Subcutaneous abdominal adipose tissue (tissue), 5 donors: ENCODE data around the gene TRIM32.
A peak's percentile ranks its signal among the peaks of the same experiment; 100 is the strongest.

ENCODE experiments used
- H3K27ac ChIP-seq: one replicate; pipeline ENCODE4 v1.7.0; 2013; ENCODE audit warnings: low read depth, mild to moderate bottlenecking, inconsistent platforms, low read length, moderate library complexity
- H3K27me3 ChIP-seq, 5 donors: one replicate each; pipeline ENCODE4 v1.7.0; 2013; ENCODE audit warnings: low read length in 5 of 5, inconsistent platforms in 1 of 5; ENCODE audit not compliant: control insufficient read depth in 5 of 5, insufficient read depth in 4 of 5
- H3K36me3 ChIP-seq, 5 donors: one replicate each; pipeline ENCODE4 v1.7.0; 2013; ENCODE audit warnings: low read length in 5 of 5; ENCODE audit not compliant: control insufficient read depth in 5 of 5, insufficient read depth in 5 of 5
- H3K4me1 ChIP-seq, 5 donors: one replicate each; pipeline ENCODE4 v1.7.0; 2013; ENCODE audit warnings: low read length in 5 of 5, mild to moderate bottlenecking in 3 of 5, moderate library complexity in 1 of 5; ENCODE audit not compliant: control insufficient read depth in 5 of 5, insufficient read depth in 5 of 5
- H3K4me3 ChIP-seq, 5 donors: one replicate each; pipeline ENCODE4 v1.7.0; 2013; ENCODE audit warnings: low read length in 5 of 5, low read depth in 1 of 5
- H3K9ac ChIP-seq, 5 donors: one replicate each; pipeline ENCODE4 v1.7.0; 2013; ENCODE audit warnings: low read length in 5 of 5, mild to moderate bottlenecking in 4 of 5, moderate library complexity in 3 of 5
- H3K9me3 ChIP-seq, 5 donors: one replicate each; pipeline ENCODE4 v1.7.0; 2013; ENCODE audit warnings: low read length in 5 of 5; ENCODE audit not compliant: control insufficient read depth in 5 of 5
- donor health status: healthy.
- donor health status: healthy.
- donor health status: healthy.
- donor health status: healthy.
- donor health status: healthy.

TRIM32 gene

DNA sequence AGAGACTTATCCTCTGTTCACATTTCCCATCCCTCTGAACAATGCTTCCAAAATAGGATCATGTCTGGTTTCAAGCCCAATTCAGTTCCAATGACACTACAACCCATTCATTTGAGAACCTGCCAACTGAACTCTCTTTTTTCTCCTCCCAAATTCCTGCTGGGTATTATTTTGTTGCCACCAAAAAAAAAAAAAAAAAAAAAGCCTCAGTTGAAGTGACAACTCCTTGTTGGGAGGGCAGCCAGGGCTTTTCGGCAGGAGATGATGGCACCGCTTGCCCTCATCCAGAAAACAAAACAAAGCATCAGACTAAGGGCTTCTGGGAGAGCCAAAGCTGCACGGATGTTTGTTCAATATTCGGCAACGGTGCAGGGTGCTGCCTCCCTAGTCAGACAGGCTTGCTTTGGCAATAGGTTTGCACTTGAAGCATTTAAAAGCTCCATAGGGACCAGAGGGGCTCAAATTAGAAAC lies 30.6 kb upstream of the TRIM32 start:
- no peak overlapping the region for H3K9ac ChIP-seq
- H3K4me1 ChIP-seq, result peaks cover 0 to 13% (median 11%) of the 10 kb centered on the region in 5 donors
- H3K9me3 ChIP-seq, result no peaks in the 10 kb centered on the region
- H3K36me3 ChIP-seq, result no peaks in the 10 kb centered on the region
- peak overlapping the region; percentile 14 for H3K27ac ChIP-seq
- H3K4me3 ChIP-seq, result peak overlapping the region in 1 of 5 donors; percentile 9
- no peaks in the 10 kb centered on the region for H3K27me3 ChIP-seq

DNA sequence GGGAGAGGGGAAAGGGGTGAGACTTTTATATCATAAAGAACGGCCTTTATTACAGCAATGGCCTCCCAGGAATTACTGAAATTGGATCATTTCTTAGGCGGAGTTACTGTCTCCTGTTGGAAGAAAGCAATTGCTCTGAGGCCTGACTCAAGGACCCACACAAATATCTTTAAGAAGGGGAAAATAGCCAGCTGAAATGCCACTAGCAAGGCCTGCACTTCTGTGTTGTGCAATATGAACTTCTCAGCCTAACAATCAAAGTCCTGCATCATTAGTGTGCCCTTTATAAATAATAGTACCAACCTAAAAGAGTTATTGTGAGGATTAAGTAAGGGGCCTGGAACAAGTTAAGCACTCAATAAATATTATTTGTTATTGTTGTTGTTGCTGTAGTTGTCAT lies 30.1 kb upstream of the TRIM32 start:
- H3K36me3 ChIP-seq, result no peaks in the 10 kb centered on the region
- H3K4me1 ChIP-seq, result peaks cover 0 to 13% (median 11%) of the 10 kb centered on the region in 5 donors
- H3K9me3 ChIP-seq, result no peaks in the 10 kb centered on the region
- H3K27ac ChIP-seq, result peak overlapping the region; percentile 14
- H3K9ac ChIP-seq, result no peak overlapping the region
- no peak overlapping the region for H3K4me3 ChIP-seq
- H3K27me3 ChIP-seq, result no peaks in the 10 kb centered on the region

DNA sequence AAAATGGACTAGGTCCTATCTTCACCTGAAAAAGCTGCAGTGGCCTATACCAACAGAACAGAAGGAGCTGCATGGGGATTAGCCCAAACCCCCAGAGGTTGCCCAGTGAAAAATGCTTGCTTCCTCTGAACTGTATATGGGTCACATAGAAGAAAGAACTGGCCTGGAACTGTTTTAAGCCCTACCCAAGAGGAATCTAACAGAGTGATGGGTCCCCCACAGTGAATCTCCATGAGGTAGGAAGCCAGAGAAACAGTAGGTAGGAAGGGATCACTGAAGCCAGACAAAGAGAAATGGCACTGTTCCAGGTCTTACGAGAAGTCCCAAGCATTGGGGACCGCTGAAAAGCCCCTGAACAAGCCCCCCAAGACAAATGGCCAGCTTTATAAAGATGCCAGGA lies 28.8 kb upstream of the TRIM32 start:
- Histone ChIP-seq H3K9me3 (no peaks in the 10 kb centered on the region), H3K27ac (no peak overlapping the region), H3K9ac (no peak overlapping the region), H3K4me1 (peaks cover 0 to 21% (median 15%) of the 10 kb centered on the region in 5 donors), H3K36me3 (no peaks in the 10 kb centered on the region), H3K4me3 (no peak overlapping the region), H3K27me3 (no peaks in the 10 kb centered on the region)

DNA sequence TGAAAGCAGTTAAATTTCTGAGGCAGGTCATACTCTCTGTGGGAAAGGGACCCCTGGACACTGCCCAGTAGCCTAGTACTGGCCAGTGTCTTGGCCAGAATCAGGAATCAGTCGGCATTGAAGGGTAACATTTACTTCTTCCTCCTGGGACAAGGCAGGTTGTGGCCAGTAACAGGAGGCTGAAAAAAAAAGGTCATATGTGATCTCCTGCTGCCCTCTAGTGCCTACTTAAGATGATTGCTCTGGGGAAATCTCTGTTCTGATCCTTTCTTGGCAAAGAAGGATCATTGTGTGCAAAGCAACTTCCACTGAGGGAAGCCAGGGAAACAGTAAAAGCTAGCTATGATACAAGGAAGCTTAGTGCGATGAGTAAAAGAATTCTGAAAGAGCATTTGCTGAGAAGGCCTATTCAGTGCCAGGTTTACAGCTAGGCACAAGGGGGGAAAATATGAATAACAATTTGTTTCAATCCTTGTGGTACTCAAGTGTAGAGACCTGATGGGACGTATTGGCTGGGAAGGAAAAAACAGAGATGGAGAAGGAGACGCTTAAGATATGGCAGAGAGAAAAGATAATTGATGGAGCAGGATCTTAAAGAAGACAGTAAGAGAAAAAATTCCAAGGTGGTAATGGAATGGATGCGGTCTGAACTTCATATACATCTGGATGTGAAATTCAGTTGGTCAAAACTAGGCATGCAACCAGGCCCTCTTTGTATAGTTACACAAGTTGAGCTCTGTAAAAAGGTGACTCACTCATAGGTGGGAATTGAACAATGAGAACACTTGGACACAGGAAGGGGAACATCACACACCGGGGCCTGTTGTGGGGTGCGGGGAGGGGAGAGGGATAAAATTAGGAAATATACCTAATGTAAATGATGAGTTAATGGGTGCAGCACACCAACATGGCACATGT lies 25.8 kb upstream of the TRIM32 start:
- H3K9ac ChIP-seq, result no peak overlapping the region

DNA sequence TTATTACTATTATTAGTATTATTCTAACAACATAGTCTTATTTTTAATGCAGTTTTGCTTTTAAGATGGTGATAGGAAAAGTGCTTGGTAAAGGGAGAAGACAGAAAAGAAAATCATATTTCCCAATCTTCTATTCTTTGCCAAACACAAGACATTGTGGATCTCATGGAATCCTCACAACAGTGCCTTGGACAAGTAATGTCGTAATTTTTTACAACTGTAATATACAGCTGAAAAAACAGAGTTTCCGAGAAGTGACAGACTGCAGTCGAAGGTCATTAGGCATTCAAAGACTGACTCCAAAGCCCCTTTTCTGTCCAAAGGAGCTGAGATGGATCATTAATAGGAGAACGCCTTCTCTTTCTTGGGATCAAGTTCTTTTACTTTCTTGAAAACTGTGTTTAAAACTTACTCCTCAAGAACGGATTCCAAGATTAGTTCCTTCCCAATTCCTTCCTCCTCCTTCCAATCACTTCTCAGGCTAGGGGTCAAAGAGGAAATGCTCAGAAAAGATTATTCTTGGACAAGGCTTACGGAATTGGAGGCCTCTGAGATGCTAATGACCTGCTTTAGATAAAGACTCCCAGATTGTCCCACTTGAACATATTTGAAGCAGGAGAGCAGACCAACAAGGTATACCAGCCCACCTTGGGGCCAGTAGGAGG lies 24.3 kb upstream of the TRIM32 start:
- Histone ChIP-seq H3K4me1 (peaks cover 0 to 11% (median 5%) of the 10 kb centered on the region in 5 donors), H3K9me3 (no peaks in the 10 kb centered on the region), H3K27ac (peak overlapping the region; percentile 60), H3K27me3 (no peaks in the 10 kb centered on the region), H3K36me3 (no peaks in the 10 kb centered on the region), H3K4me3 (no peak overlapping the region), H3K9ac (peak overlapping the region in 2 of 5 donors; percentile 2 to 76)

More for the DNA sequence above, 25.8 kb upstream of the TRIM32 start:
- Histone ChIP-seq H3K36me3 (no peaks in the 10 kb centered on the region), H3K27me3 (no peaks in the 10 kb centered on the region), H3K4me3 (no peak overlapping the region), H3K9me3 (no peaks in the 10 kb centered on the region), H3K27ac (no peak overlapping the region), H3K4me1 (peaks cover 0 to 20% (median 13%) of the 10 kb centered on the region in 5 donors)

DNA sequence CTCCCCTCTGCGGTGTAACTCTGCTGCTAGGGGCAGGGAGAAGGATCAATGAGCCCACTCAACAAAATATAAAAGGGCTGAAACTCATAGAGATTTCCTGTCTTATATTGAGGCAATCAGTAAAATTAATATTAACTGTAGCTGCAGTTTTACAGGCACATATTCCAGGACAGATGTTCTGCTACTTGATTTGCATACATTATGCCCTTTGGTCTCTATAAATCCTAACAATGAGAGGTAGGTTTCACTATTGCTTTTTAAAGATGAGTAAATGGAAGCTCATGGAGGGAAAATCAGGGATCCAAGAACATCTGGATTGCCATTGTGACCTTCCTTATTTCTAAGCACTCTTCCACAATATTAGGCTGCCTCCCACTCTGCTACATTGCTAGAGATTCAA lies 23.5 kb upstream of the TRIM32 start:
- Histone ChIP-seq H3K4me1 (peaks cover 0 to 11% (median 5%) of the 10 kb centered on the region in 5 donors), H3K9me3 (no peaks in the 10 kb centered on the region), H3K36me3 (no peaks in the 10 kb centered on the region), H3K9ac (no peak overlapping the region), H3K4me3 (no peak overlapping the region), H3K27ac (no peak overlapping the region), H3K27me3 (no peaks in the 10 kb centered on the region)

DNA sequence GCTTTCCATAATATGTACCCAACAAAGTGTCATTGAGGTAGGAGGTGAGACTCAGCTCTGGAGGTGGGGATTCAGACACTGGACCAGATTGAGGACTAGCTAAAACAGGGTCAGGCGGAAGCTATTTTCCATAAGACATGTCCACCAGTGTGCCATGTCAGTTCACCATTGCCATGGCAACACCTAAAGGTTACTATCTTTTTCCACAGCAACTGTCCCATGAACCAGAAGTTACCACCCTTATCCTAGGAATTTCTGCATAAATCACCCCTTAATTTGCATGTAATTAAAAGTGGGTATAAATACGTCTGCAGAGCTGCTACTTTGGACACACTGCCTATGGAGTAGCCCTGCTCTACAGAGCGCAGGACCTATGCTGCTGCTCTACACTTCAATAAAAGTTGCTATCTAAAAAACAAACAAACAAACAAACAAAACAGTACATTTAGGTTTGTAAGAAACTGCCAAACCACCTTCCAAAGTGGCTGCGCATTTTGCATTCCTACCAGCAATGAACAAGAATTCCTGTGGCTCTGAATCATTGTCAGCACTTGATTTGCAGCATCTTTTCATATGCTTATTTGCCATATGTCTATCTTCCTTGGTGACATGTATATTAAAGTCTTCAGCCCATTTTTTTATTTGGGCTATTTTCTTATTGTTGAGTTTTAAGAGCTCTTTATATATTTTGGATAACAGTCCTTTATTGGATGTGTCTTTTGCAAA lies 18.0 kb upstream of the TRIM32 start:
- Histone ChIP-seq H3K9ac (no peak overlapping the region), H3K27me3 (no peaks in the 10 kb centered on the region), H3K36me3 (no peaks in the 10 kb centered on the region), H3K27ac (no peak overlapping the region), H3K4me1 (no peaks in the 10 kb centered on the region), H3K9me3 (peaks cover 0 to 10% (median 7%) of the 10 kb centered on the region in 5 donors), H3K4me3 (no peak overlapping the region)

DNA sequence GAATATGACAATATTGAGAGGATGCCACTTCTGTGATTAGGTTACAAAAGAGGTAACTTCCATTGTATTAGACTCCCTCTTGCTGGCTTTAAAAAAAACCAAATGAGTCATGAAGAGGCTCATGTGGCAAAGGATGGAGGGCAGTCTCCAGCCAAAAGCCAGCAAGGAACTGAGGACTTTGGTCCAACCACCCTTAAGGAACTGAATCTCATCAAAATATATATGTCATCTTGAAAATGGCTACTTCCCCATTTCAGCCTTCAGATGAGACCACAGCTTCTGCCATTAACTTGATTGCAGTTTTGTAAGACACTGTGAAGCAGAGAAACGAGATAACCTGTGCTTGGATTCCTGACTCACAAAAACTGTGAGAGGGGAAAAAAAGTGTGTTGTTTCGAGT lies 15.5 kb upstream of the TRIM32 start:
- Histone ChIP-seq H3K27ac (no peak overlapping the region), H3K4me1 (no peaks in the 10 kb centered on the region)

DNA sequence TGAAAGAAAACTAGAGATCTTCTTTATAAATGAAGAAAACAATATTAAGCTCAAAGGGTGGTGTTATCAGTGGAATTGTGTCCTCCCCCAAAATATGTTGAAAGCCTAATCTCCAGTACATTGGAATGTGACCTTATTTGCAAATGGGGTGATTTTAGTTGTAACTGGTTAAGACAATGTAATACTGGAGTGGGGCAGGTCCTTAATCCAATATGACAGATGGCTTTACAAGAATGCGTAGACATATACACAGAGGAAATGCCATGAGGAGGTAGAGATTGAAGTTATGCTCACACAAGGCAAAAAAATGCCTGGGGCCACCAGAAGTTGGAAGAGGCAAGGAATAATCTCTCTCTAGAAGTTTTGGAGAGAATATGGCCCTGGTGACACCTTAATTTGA lies 13.7 kb upstream of the TRIM32 start:
- Histone ChIP-seq H3K9me3 (peaks cover 0 to 16% (median 7%) of the 10 kb centered on the region in 5 donors), H3K9ac (no peak overlapping the region), H3K36me3 (no peaks in the 10 kb centered on the region), H3K4me1 (peaks cover 0 to 5% (median 0%) of the 10 kb centered on the region in 5 donors), H3K4me3 (no peak overlapping the region), H3K27me3 (no peaks in the 10 kb centered on the region), H3K27ac (no peak overlapping the region)

More for the DNA sequence above, 15.5 kb upstream of the TRIM32 start:
- H3K4me3 ChIP-seq, result no peak overlapping the region
- H3K9ac ChIP-seq, result no peak overlapping the region
- H3K9me3 ChIP-seq, result peaks cover 0 to 16% (median 7%) of the 10 kb centered on the region in 5 donors
- H3K36me3 ChIP-seq, result no peaks in the 10 kb centered on the region
- no peaks in the 10 kb centered on the region for H3K27me3 ChIP-seq
